H9 (cell line): ENCODE measurements around the gene AQP5. TPM values are rescaled to one million over a fixed set of nuclear protein-coding genes. Genes with fewer than 3 reads are reported as not detected.

ENCODE experiments used
- DNase-seq: peaks from one replicate; pipeline ENCODE4 v3.0.0-alpha.2; 2017
- H2AFZ ChIP-seq: one replicate; pipeline ENCODE4 v1.6.1; 2013; ENCODE audit warnings: mild to moderate bottlenecking, low read length, control low read depth, moderate library complexity
- H2AK5ac ChIP-seq: 2 replicates; pipeline ENCODE4 v1.6.1; 2013; ENCODE audit warnings: low read length, control low read depth, mixed read lengths; ENCODE audit not compliant: insufficient read length
- H2BK120ac ChIP-seq: one replicate; pipeline ENCODE4 v1.6.1; 2013; ENCODE audit warnings: low read depth, mild to moderate bottlenecking, low read length, control low read depth, inconsistent platforms; ENCODE audit not compliant: poor library complexity, severe bottlenecking
- H2BK12ac ChIP-seq: 2 replicates; pipeline ENCODE4 v1.6.1; 2013; ENCODE audit warnings: low read length, control low read depth, mixed read lengths, low read depth; ENCODE audit not compliant: insufficient read length
- H2BK15ac ChIP-seq: 2 replicates; pipeline ENCODE4 v1.6.1; 2013; ENCODE audit warnings: low read depth, low read length, control low read depth
- H2BK20ac ChIP-seq: one replicate; pipeline ENCODE4 v1.6.1; 2013; ENCODE audit warnings: low read depth, mild to moderate bottlenecking, low read length, control low read depth, inconsistent platforms; ENCODE audit not compliant: poor library complexity, severe bottlenecking
- H2BK5ac ChIP-seq: 2 replicates; pipeline ENCODE4 v1.6.1; 2013; ENCODE audit warnings: low read length, control low read depth, mixed read lengths; ENCODE audit not compliant: insufficient read length
- H3K14ac ChIP-seq: 2 replicates; pipeline ENCODE4 v1.6.1; 2013; ENCODE audit warnings: low read length, control low read depth; ENCODE audit not compliant: insufficient read depth
- H3K18ac ChIP-seq: 2 replicates; pipeline ENCODE4 v1.6.1; 2013; ENCODE audit warnings: low read depth, mild to moderate bottlenecking, mixed read lengths, low read length, control low read depth; ENCODE audit not compliant: insufficient read length
- H3K23ac ChIP-seq: 2 replicates; pipeline ENCODE4 v1.6.1; 2013; ENCODE audit warnings: low read length, control low read depth, mixed read lengths, low read depth; ENCODE audit not compliant: insufficient read length
- H3K23me2 ChIP-seq: 2 replicates; pipeline ENCODE4 v1.6.1; 2013; ENCODE audit warnings: low read depth, mild to moderate bottlenecking, mixed read lengths, low read length, control low read depth; ENCODE audit not compliant: insufficient read length, poor library complexity, severe bottlenecking
- H3K27ac ChIP-seq: 2 replicates; pipeline ENCODE4 v1.5.1; 2013; ENCODE audit warnings: low read length, control low read depth, mixed read lengths, low read depth; ENCODE audit not compliant: insufficient read length
- H3K27me3 ChIP-seq: 2 replicates; pipeline ENCODE4 v1.6.1; 2013; ENCODE audit warnings: low read length, control low read depth, inconsistent platforms; ENCODE audit not compliant: insufficient read depth
- H3K4ac ChIP-seq: 2 replicates; pipeline ENCODE4 v1.6.1; 2013; ENCODE audit warnings: low read depth, mild to moderate bottlenecking, control low read depth, inconsistent platforms, low read length, moderate library complexity
- H3K4me1 ChIP-seq: 2 replicates; pipeline ENCODE4 v1.6.1; 2013; ENCODE audit warnings: low read length, control low read depth, inconsistent platforms; ENCODE audit not compliant: insufficient read depth
- H3K4me2 ChIP-seq: 2 replicates; pipeline ENCODE4 v1.6.1; 2013; ENCODE audit warnings: low read length, control low read depth, mixed read lengths; ENCODE audit not compliant: insufficient read length, insufficient read depth
- H3K56ac ChIP-seq: 2 replicates; pipeline ENCODE4 v1.6.1; 2013; ENCODE audit warnings: low read depth, mild to moderate bottlenecking, mixed read lengths, low read length, control low read depth; ENCODE audit not compliant: insufficient read length
- H3K79me1 ChIP-seq: 2 replicates; pipeline ENCODE4 v1.6.1; 2013; ENCODE audit warnings: low read depth, mild to moderate bottlenecking, moderate library complexity, low read length, control low read depth, inconsistent platforms; ENCODE audit not compliant: insufficient read depth, poor library complexity, severe bottlenecking
- H3K79me2 ChIP-seq: 2 replicates; pipeline ENCODE4 v1.6.1; 2013; ENCODE audit warnings: low read length, control low read depth, inconsistent platforms; ENCODE audit not compliant: insufficient read depth
- H3K9ac ChIP-seq: 2 replicates; pipeline ENCODE4 v1.6.1; 2013; ENCODE audit warnings: low read length, control low read depth, mixed read lengths; ENCODE audit not compliant: insufficient read length; ENCODE audit errors: extremely low read depth
- H3K9me3 ChIP-seq: one replicate; pipeline ENCODE4 v1.6.1; 2013; ENCODE audit warnings: low read depth, low read length, inconsistent platforms; ENCODE audit not compliant: control insufficient read depth
- H3T11ph ChIP-seq: one replicate; pipeline ENCODE4 v1.6.1; 2013; ENCODE audit warnings: mild to moderate bottlenecking, low read length, control low read depth, inconsistent platforms
- H4K20me1 ChIP-seq: one replicate; pipeline ENCODE4 v1.6.1; 2013; ENCODE audit not compliant: control insufficient read depth, insufficient read length, insufficient read depth
- H4K5ac ChIP-seq: 2 replicates; pipeline ENCODE4 v1.6.1; 2013; ENCODE audit warnings: low read depth, mild to moderate bottlenecking, mixed read lengths, low read length, control low read depth; ENCODE audit not compliant: insufficient read length
- H4K8ac ChIP-seq: replicated peaks from 2 replicates; pipeline ENCODE4 v1.6.1; 2013; ENCODE audit warnings: low read length, control low read depth, mixed read lengths, low read depth; ENCODE audit not compliant: insufficient read length
- H4K91ac ChIP-seq: 2 replicates; pipeline ENCODE4 v1.6.1; 2013; ENCODE audit warnings: low read depth, mild to moderate bottlenecking, moderate library complexity, mixed read lengths, low read length, control low read depth; ENCODE audit not compliant: insufficient read length
- H3K27ac Mint-ChIP-seq, 3 experiments: 2 replicates in 2 of 3; 3 replicates in 1 of 3; pipeline ENCODE4 v1.8.0; 2020 to 2021; ENCODE audit warnings: mixed read lengths in 3 of 3, mild to moderate bottlenecking in 1 of 3, moderate library complexity in 1 of 3
- H3K27me3 Mint-ChIP-seq: 2 replicates; pipeline ENCODE4 v1.8.0; 2021; ENCODE audit warnings: low read depth, mild to moderate bottlenecking, moderate library complexity, mixed read lengths
- H3K36me3 Mint-ChIP-seq, 3 experiments: 2 replicates in 2 of 3; 3 replicates in 1 of 3; pipeline ENCODE4 v1.8.0; 2020 to 2021; ENCODE audit warnings: low read depth in 3 of 3, mixed read lengths in 3 of 3; ENCODE audit not compliant: insufficient read depth in 1 of 3
- H3K4me1 Mint-ChIP-seq, 2 experiments: 2 replicates each; pipeline ENCODE4 v1.8.0; 2020; ENCODE audit warnings: mixed read lengths in 2 of 2
- H3K4me3 Mint-ChIP-seq, 2 experiments: 2 replicates in 1 of 2; 3 replicates in 1 of 2; pipeline ENCODE4 v1.8.0; 2020 to 2021; ENCODE audit warnings: mild to moderate bottlenecking in 2 of 2, mixed read lengths in 2 of 2, moderate library complexity in 1 of 2
- H3K9me3 Mint-ChIP-seq, 2 experiments: 2 replicates in 1 of 2; 3 replicates in 1 of 2; pipeline ENCODE4 v1.8.0; 2020; ENCODE audit warnings: mild to moderate bottlenecking in 2 of 2, mixed read lengths in 2 of 2, moderate library complexity in 1 of 2
- CTCF ChIP-seq: fragments of 200-600 bp; sonication (generic); conservative IDR thresholded peaks from 3 replicates; pipeline ENCODE4 v1.8.0; 2021; ENCODE audit warnings: antibody characterized with exemption, mild to moderate bottlenecking
- WGBS: extraction: QIAGEN DNeasy Blood & Tissue Kit; methylation state at CpG from one replicate; pipeline ENCODE4 v1.1.7; 2013; ENCODE audit warnings: missing lambda C conversion rate, low lambda C conversion rate, mixed read lengths; ENCODE audit not compliant: insufficient read length; ENCODE audit errors: extremely low coverage; 5-methylcytosine and 5-hydroxymethylcytosine counted together
- total RNA-seq: library from RNA; stranded (reverse); gene quantifications from 2 replicates; pipeline ENCODE4 v1.2.1, GENCODE V29; 2021

AQP5 gene
- total RNA-seq, 1 experiment from 2014 or later = 2.8 TPM

- no peak overlapping the region for H2BK12ac ChIP-seq
- no peaks in the 10 kb centered on the region; the same call in 1 of the 2 replicates for H3K4me1 ChIP-seq
- no peak overlapping the region for H3K56ac ChIP-seq
- H3K36me3 Mint-ChIP-seq = peaks cover 6 to 19% (median 16%) of the 10 kb centered on the region in 3 experiments; a peak in 6 of 7 replicates
- H2BK5ac ChIP-seq = no peak overlapping the region
- H2AFZ ChIP-seq = no peak overlapping the region
- H4K91ac ChIP-seq = no peak overlapping the region
- no peak overlapping the region for H4K5ac ChIP-seq
- no peak overlapping the region for H3K9ac ChIP-seq
- no peak overlapping the region for H3K23ac ChIP-seq
- no peak overlapping the region for H3K27ac ChIP-seq
- TF ChIP-seq CTCF = no peak
- no peaks in the 10 kb centered on the region for H3K79me2 ChIP-seq
- H2BK20ac ChIP-seq = no peak overlapping the region
- H3K27me3 ChIP-seq = no peaks in the 10 kb centered on the region
- no peaks in the 10 kb centered on the region for H3K23me2 ChIP-seq
- no peak for DNase-seq
- no peak overlapping the region for H2AK5ac ChIP-seq
- H4K8ac ChIP-seq = no peak overlapping the region
- H3K27ac Mint-ChIP-seq = peak overlapping the region in 2 of 3 experiments; percentile 58 to 68; a peak in 2 of 7 replicates
- no peak overlapping the region for H3T11ph ChIP-seq
- H2BK120ac ChIP-seq = no peak overlapping the region
- H3K4me3 Mint-ChIP-seq = no peak overlapping the region
- no peaks in the 10 kb centered on the region for H3K79me1 ChIP-seq
- H3K9me3 ChIP-seq = no peaks in the 10 kb centered on the region
- no peaks in the 10 kb centered on the region for H3K9me3 Mint-ChIP-seq
- H2BK15ac ChIP-seq = no peak overlapping the region
- no peak overlapping the region for H3K18ac ChIP-seq
- H3K14ac ChIP-seq = no peak overlapping the region
- no peaks in the 10 kb centered on the region for H3K27me3 Mint-ChIP-seq
- H3K4ac ChIP-seq = no peak overlapping the region
- H3K4me1 Mint-ChIP-seq = peaks cover 30 to 37% of the 10 kb centered on the region in 2 experiments
- no CpG with 5 or more reads among the region's 9 CpGs for WGBS
- no peak overlapping the region for H3K4me2 ChIP-seq
- no peaks in the 10 kb centered on the region for H4K20me1 ChIP-seq
These were observed 23.0 kb downstream of the AQP5 start for GRCh38 chr12:49984476-49985359.
